ENCODE results near the gene RAB5B. TPM values are rescaled to one million over a fixed set of nuclear protein-coding genes. Genes with fewer than 3 reads are reported as not detected.

Gene RAB5B, protein sequence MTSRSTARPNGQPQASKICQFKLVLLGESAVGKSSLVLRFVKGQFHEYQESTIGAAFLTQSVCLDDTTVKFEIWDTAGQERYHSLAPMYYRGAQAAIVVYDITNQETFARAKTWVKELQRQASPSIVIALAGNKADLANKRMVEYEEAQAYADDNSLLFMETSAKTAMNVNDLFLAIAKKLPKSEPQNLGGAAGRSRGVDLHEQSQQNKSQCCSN
- 128 TPM for total RNA-seq
- long read RNA-seq, full-length matches to known transcripts, result 15 of 42 reads
- long read RNA-seq, partial matches to known transcripts, result 2 of 42 reads
- long read RNA-seq, other reads (novel, unspliced or antisense), result 25 of 42 reads

DNA sequence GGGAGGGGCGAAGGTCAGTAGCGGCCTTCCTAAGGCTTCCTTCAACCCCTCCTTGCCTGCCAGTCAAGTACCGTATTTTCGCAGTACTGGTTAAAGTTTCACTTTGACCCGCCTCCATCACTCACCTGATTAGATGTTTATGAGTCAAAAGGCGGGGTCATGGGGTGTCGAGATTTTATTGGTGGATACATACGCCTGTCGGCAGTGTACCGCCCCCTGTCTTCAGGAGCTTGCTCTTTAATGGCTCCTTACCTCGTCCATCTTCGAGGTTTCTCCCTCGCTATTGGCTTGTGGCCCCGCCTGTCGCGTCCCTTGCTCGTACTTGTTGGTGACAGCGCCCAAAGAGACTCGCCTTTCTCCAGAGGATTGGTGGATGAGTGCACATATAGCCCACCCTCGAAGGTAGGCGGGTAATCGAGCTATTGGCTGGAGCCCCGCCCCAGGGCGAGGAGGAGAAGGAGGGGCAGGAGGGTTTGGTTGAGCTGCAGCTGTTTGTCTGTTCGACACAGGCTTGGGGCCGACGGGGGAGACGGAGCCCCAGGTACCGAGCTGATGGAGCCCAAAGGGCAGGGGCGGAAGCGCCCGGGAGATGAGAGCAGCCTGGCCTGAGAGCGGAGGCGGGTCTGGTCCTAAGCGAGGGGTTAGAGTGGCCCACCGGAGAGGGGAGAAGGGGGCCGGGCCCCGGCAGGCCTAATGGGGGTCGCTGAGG, at the start of gene RAB5B:
RAB5B (plus strand) TSS at position 480 of the 709 bp plus-strand sequence. CDS start 12,883 bp downstream, outside the sequence.
- ATAC-seq (peak; percentile 93), DNase-seq (peak; percentile 99)
- intact Hi-C loops (cut with micrococcal nuclease), result no loop called here

DNA sequence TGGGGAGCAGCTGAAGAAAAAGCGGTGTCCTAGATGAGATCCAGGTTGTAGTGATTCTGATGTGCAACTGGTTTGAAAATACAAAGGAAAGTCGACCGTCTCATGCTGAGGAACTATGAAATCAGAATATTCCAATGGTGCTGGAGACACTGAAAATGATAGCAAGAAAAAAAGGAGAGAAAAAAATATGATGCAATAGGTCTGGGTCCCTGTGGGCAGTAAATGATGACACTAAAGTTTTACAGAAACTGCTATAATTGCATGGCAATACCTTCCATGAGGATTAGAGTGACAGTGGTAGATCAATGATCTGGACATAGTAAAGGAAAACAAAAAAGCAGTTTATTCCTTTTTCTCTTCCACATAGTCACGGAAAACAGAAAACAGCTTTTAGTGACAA, 48.5 kb upstream of the RAB5B start:
- no peak for ATAC-seq
- intact Hi-C loops (cut with micrococcal nuclease), result loop anchor here (10.0 kb wide), 1 partner anchor 101 kb away; the partner anchor contains the start of gene DNAJC14

DNA sequence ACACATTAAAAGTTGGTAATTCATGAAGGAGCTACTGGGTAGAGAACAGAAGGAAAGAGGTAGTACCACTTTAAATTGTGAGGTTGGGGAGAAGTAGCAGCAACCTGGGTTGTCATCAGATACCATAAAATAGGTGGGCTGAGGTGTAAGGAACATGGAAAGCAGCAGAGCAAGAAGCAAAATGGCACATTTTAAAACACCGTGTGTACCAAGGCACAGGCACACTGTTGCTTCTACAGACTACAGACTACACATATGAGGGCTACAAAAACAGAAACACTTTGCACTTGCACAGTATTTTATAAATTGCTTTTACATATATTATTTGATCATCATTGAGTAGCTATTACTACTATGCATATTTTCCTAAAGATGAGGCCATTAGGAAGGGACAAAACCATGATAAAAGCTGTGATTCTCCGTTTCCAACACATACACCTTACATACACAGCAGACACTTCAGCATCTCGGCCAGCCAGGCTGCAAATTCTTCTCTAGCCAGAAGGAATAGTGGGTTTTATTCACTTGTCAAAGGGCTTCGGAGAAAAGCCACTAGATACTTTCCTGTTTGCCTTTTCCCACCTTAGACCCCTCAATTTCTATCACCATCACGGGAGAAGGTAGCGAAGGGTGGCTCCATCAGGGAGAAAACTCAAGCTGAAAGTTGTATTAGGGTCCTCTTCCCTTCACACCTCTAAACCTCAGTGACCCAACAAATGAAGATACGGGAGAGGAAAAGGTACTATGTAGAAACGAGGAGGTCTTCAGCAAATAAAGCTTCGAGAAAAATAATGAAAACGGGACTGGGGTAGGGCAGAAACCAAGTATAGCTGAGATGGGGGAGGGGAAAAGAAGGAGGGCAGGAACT, 47.8 kb upstream of the RAB5B start:
- no peak for ATAC-seq
- intact Hi-C loops (cut with micrococcal nuclease), result loop anchor here (10.0 kb wide), 1 partner anchor 101 kb away; the partner anchor contains the start of gene DNAJC14
- DNase-seq, result no peak

More for the DNA sequence above, 48.5 kb upstream of the RAB5B start:
- DNase-seq, result no peak

DNA sequence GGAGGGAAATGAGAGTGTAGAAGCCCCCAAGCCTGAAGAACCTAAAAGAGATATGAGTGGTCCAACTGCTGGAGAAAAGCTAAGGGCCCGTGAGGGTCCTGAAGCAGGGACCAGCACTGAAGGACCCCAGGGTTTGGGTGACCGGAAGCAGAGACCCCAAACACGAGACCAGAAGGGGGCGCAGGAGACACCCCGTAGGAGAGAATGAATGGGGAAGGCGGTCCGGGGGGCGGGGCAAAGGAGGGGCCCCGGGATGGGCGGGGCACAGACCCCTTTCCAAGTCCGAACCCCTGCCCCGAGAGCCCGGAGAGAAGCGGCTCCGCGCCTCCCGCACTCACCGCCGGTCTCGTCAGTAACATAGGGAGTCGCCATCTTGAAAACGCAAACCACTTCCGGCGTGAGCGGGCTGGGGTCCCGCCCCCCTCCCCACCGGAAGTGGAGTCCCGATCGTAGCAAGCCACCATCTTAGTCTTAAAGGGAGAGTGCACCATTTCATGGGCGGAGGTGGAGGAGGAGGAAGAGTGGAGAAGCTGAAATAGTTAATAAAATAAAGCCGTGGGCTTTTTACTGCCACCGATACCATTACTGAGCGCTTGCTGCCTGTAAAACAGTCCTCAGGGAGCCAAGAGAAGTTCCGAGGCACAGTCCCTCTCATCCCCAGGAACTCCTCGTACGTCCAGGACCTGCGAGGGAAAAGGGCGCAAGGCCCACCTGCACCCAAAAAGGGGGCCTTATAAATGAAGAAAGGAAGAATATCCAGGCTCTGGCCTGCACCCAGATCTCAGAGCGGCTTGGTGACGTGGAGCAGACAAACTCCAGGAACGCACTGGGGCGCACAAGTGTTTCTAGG, 46.9 kb upstream of the RAB5B start:
- DNase-seq (peak; percentile 92), ATAC-seq (peak; percentile 89)
- intact Hi-C loops (cut with micrococcal nuclease), result loop anchor here (10.0 kb wide), 1 partner anchor 102 kb away; the partner anchor contains the start of gene DNAJC14

DNA sequence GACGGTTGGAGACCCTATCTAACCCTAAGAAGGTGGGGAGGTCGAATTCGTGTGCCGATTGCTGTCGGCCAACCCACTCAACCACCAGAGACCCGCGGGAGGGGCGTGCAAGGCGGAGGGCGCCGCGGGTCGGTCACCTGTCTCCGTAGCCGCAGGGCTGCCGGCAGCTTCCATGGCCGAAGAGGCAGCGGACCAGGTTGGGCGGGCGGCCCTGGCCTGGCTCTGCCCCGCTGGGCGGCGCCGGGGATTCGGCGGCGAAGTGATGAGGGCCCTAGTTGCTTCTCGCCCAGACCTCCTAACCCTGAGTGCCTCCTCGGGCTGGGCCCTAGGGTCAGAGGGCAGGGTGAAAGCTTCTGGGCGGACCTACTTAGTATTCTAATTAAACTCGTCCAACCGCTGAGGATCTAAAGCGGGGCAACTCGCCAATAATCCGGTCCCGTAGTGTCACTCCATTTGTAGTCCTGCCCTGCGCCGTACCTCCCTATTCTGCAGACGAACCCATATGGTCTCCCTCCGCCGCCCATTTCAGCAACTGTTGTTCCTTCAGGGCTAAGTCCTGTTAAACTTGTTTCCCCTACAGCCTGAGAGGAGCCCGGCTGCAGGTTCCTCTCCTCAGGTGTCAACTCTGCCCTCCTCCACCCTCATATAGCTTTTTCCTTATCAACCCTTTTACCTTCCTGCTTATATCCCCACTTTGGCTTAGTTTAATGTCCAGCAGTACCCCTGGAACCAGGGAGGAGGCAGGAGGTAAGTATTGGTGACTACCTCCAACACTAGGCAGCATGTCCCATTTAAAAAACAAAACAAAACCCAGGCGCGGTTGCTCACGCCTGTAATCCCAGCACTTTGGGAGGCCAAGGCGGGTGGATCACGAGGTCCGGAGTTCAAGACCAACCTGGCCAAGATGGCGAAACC, 46.0 kb upstream of the RAB5B start, which contains the start of gene PYM1:
PYM1 (minus strand) TSS at position 307 of the 915 bp plus-strand sequence; CDS start at position 174, 133 bp downstream.
- intact Hi-C loops (cut with micrococcal nuclease), result loop anchor here (10.0 kb wide), 1 partner anchor 103 kb away; the partner anchor contains the start of gene DNAJC14
- DNase-seq (peak; percentile 82), ATAC-seq (peak; percentile 74)

DNA sequence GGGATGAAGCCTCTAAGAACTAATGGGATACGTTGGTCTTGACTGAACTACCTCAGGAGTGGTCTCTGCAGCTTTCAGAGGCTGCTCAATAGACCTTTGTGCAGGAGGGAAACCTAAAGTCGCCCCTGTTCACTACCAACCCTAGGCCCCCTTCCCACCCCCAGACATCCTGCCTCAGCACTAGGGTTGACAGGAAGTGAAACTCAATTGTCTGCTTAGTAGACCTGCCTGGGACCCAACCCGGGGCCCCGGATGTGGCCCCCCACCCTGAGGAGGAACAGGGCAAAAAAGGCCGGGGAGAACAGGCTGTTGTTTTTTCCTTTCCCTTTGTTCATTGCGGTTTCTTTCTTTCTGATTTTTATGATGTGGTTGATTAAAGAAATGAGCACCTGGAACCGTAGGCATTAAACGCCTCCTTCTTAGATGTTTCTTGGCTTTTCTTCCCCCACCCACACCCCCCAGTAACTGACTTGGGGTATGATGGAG, 44.5 kb upstream of the RAB5B start:
- ATAC-seq, result no peak
- peak; percentile 49 for DNase-seq
- intact Hi-C loops (cut with micrococcal nuclease), result loop anchor here (10.0 kb wide), 1 partner anchor 105 kb away; the partner anchor contains the start of gene DNAJC14

DNA sequence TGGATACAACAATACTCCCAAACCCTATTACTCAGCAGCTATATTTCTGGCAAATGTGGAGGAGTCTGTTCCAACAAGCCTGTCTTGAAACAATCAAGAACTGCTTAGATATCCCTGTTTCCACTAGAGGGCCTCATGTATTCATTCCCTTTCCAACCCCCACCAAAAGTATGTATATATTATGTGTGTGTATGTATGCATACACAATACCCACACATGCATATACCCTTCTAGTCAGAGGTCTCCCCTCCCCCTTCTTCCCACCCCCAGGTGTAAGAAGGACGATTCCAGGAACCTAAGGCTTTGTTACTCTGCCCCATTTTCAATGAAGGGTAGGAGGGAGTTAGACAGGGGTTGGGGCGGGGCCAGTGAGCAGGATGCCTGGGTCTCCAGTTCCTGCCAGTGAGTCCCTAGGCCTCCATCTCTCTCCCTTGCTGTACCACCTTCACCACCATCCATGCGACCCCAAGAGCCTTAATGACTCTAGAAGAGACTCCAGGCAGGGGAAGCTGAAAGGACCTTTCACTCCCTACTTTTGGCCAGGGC, 43.0 kb upstream of the RAB5B start, which contains the start of gene DGKA:
DGKA (plus strand) TSS at position 392 of the 546 bp plus-strand sequence. CDS start 5,342 bp downstream, outside the sequence.
- peak; percentile 44 for DNase-seq
- ATAC-seq, result peak; percentile 3
- intact Hi-C loops (cut with micrococcal nuclease), result no loop called here

DNA sequence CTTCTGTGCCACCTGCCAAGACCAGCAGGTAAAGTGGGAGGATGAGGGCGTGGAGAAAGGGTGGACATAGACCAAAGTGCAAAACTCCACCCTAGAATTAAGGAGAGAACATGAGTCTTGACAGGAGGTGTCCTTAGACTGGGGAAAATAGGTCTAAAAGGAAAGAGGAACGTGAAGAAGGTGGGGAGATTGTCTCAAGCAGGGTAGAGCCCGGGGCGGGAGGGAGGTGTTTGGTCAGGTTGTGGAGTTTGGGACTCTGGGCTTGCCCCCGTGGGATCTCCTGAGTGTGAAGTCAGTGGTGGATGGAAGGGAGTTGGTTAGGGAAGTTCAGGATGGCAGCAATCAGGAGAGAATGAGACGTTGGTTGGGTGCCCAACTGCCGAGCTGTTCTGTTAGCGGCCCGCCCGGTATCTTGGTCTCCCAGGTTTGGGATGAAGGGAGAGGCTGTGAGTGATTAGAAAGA, 42.5 kb upstream of the RAB5B start:
- DNase-seq (peak; percentile 40), ATAC-seq (no peak)
- intact Hi-C loops (cut with micrococcal nuclease), result no loop called here

DNA sequence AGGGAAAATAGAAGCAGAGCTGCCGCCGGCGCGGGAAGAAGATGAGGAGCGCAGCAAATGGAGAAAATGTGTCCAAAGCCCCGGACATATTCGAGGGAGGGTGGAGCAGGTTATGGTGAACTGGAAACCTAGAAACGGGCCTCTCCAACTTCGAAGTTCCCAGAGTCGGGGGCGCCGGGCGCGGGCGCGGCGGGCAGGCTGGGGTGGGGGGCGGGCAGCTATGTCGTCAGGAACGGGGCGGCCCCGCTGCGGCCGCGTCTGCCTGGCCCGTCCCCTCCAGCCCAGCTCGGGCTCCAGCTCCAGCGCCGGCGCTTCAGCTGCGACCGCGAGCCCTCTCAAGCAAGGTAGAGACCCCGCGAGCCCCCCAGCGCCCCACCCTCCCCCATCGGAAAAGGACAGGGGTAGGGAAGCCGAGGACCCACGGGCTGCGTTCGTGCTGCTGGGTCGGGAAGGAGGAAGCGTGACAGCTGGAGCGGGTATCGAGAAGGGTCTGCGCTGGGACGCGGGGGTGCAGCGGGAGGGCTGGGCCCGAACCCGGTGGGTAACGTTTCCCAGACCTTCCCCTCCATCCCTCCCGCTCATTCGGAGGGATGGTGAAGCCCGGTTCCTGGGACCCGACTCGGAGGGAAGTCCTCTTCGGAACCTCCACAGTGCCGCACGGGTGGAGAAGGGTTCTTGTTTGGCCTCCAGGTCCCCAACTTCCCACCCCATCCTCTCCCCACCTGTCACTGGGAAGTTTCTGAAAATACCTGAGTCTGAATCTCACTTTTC, 41.9 kb upstream of the RAB5B start:
- DNase-seq (peak; percentile 82), ATAC-seq (peak; percentile 57)
- intact Hi-C loops (cut with micrococcal nuclease), result no loop called here

DNA sequence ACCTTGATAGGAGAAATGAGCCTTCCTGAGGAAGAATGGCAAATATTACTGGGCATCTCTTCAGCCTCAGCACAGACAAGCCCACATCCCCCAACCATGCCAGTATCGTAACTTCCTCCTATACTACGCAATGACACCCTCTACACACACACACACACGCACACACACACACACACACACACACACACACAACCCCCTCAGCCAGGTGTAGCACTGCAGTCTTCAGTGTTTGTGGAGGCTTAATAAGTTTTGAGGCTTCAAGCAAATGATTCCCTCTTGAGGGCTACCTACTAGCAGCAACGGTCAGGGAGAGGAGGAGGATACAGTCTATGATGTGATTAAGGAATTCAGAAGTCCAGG, 41.3 kb upstream of the RAB5B start:
- DNase-seq, result no peak
- intact Hi-C loops (cut with micrococcal nuclease), result no loop called here
- ATAC-seq, result no peak

DNA sequence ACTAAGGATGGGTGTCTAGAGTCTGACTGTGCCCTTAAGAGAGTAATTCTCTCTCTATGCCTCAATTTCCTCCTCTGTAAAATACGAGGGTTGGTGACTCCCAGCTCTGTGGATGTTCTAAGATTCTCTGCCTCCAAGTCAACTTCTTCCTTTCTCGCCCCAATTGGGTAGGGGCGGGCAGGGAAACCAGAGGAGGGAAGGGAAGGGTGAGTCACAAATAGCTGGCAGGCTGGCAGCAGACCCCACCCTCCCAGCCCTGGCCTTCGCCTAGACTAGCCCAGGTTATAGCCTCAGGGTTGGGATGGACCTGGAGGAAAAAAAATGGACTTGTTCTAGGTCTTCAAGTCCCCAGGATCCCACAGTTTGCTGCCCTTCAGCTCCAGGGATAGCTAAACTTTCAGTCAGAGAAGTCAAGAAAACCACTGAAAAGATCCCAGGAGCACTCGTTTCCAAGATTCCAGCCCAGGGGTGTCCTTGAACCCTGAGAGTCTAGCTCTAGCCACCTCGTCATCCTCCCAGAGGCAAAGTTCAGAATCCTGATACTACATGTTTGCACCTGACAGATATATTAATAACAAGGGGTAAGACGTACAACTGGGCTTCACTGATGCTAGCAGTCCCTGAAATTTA, 40.6 kb upstream of the RAB5B start:
- DNase-seq (no peak), ATAC-seq (no peak)
- intact Hi-C loops (cut with micrococcal nuclease), result no loop called here

DNA sequence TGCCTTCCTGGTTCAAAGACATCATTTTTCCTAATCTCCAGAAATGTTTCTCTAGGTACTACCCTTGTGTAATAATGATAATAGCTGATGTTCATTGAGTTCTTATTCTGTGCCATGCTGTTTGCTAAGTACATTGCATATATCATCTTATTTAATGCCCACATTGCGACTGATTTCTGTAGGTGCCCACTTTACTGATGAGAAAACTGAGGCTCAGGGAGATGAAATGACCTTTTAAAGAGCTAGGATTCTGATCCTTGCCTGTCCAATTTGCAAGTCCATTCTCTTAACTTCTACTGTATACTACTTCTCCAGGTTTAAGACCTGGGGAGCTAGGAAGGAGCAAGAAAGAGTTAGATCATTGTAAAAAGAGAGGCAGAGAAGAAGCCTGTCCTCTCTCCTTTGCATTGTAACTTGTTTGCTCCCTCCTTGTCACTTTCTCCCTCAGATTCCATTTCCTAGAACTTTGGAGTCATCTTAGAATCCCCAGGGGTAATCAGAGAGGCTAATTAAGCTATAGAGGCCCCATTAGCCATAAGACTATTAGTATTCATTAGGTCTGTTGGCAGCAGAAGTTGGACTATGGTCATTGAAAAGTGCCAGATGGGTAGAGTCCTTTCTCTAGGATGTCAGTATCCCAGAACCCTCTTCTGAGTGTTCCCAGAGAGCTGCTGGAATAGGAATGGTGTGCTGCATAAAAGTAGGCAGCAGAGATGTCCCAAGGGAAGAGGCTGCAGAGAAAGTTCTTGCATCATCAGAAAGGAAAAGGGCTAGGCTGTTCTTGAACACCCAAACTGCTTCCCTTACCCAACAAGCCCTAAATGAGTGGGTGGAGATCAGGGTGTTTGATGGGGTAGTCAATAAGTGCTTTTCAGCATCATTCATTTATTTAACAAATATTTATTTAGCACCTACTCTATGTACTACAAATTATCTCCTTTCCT, 39.8 kb upstream of the RAB5B start:
- ATAC-seq (no peak), DNase-seq (no peak)
- intact Hi-C loops (cut with micrococcal nuclease), result no loop called here

DNA sequence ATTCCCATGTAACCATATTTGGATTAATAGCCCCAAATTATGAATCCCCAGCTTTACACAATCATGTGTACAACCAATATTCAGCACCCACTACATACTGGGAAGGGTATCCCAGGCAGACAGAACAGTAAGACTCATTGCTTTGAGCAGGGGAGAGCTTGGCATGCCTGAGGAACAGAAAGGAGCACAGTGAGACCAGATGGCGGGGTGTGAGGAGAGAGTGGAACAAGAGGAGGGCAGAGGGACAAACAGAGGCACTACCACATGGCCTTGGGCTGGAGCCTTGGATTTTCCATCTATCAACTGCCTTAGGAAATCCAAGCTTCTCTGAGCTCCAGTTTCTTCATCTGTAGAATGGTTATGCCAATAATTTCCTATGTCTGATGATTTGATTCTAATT, 39.1 kb upstream of the RAB5B start:
- ATAC-seq, result no peak
- no peak for DNase-seq
- intact Hi-C loops (cut with micrococcal nuclease), result loop anchor here (5.0 kb wide), 1 partner anchor 192 kb away; the partner anchor contains the start of gene GDF11

DNA sequence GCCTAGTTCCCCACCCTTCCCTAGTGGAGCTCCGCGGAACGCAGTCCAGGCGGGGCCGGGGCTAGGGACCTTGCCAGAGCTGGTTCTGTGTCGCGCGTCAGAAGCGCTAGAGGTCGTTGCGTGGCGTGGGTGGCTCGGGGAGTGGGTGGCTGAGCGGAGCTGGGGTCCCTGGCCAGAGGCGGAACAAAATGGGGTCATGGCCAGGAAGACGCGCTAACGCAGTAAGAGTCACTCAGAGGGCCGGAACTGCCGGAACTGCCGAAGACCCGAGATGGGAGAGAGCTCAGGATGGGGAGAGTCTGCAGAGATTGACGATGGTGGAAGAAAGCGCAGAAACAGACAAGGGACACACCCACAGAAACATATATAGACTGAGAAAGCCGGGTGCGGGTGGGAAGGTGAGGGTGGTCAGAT, 38.1 kb upstream of the RAB5B start:
- DNase-seq (peak; percentile 62), ATAC-seq (peak; percentile 21)
- intact Hi-C loops (cut with micrococcal nuclease), result loop anchor here (5.0 kb wide), 1 partner anchor 193 kb away; the partner anchor contains the start of gene GDF11
